Activated CD8-positive, alpha-beta T cell treated with anti-CD3 and anti-CD28 coated beads, Interleukin-2, amount 10 ng/mL, durations not matched to agents 7 days and 5 days (primary cell): ENCODE results near the gene SYDE1. TPM values are rescaled to one million over a fixed set of nuclear protein-coding genes. Genes with fewer than 3 reads are reported as not detected.
"Not testable (repeated sequence)": the region's sequence is repeated elsewhere in the genome, so short reads cannot be mapped to it uniquely, and the experiment has no call there.

Experiments used
- ATAC-seq: fragments of 150-1000 bp; cut with Tn5 transposase; one replicate; pipeline ENCODE4 v1.10.0; 2021; ENCODE audit warnings: moderate library complexity
- CTCF ChIA-PET: fragments of 350-600 bp; sonication (Branson Sonifier 250); formaldehyde crosslinking; loops from one replicate; lab custom pipeline; 2021; ENCODE audit warnings: antibody characterized with exemption; lab: Charles Lee
- POLR2A ChIA-PET: fragments of 350-600 bp; sonication (Branson Sonifier 250); formaldehyde crosslinking; loops from one replicate; lab custom pipeline; 2021; ENCODE audit warnings: antibody characterized with exemption; lab: Charles Lee
- DNase-seq: peaks from one replicate; pipeline ENCODE4 v3.0.0-alpha.2; 2020
- H3K27ac Mint-ChIP-seq: one replicate; pipeline ENCODE4 v1.8.0; 2021; ENCODE audit warnings: mild to moderate bottlenecking, mixed read lengths
- H3K27me3 Mint-ChIP-seq: one replicate; pipeline ENCODE4 v1.8.0; 2021; ENCODE audit warnings: low read depth, mixed read lengths
- H3K36me3 Mint-ChIP-seq: one replicate; pipeline ENCODE4 v1.8.0; 2021; ENCODE audit warnings: low read depth, mixed read lengths
- H3K4me1 Mint-ChIP-seq: one replicate; pipeline ENCODE4 v1.8.0; 2021; ENCODE audit warnings: low read depth, mixed read lengths
- H3K4me3 Mint-ChIP-seq: one replicate; pipeline ENCODE4 v1.8.0; 2021; ENCODE audit warnings: mild to moderate bottlenecking, mixed read lengths
- H3K9me3 Mint-ChIP-seq: one replicate; pipeline ENCODE4 v1.8.0; 2022; ENCODE audit warnings: mixed read lengths; ENCODE audit not compliant: insufficient read depth
- total RNA-seq, 2 experiments: library from RNA; stranded (reverse); gene quantifications; one replicate each; pipeline ENCODE4 v1.2.3, GENCODE V29; 2021

The SYDE1 gene
- total RNA-seq, 2 experiments from 2014 or later = 0.13 TPM; not detected in 1

- Mint-ChIP-seq H3K9me3 (no peaks in the 10 kb centered on the region), H3K36me3 (no peaks in the 10 kb centered on the region), H3K4me3 (no peak overlapping the region), H3K27me3 (no peaks in the 10 kb centered on the region), H3K27ac (no peak overlapping the region), H3K4me1 (peaks cover 5% of the 10 kb centered on the region)
- DNase-seq (no peak), ATAC-seq (no peak)
- ChIA-PET POLR2A (no interaction called here), CTCF (no interaction called here)
These were observed 11.0 kb upstream of the SYDE1 start for GRCh38 chr19:15096223-15096622.

GRCh38 chr19:15097980-15098379 lies 9.2 kb upstream of the SYDE1 start:
- H3K9me3 Mint-ChIP-seq, DNase-seq, H3K36me3 Mint-ChIP-seq, H3K4me1 Mint-ChIP-seq, CTCF ChIA-PET, H3K27ac Mint-ChIP-seq, H3K4me3 Mint-ChIP-seq, POLR2A ChIA-PET, ATAC-seq, H3K27me3 Mint-ChIP-seq: not testable (repeated sequence)

DNA sequence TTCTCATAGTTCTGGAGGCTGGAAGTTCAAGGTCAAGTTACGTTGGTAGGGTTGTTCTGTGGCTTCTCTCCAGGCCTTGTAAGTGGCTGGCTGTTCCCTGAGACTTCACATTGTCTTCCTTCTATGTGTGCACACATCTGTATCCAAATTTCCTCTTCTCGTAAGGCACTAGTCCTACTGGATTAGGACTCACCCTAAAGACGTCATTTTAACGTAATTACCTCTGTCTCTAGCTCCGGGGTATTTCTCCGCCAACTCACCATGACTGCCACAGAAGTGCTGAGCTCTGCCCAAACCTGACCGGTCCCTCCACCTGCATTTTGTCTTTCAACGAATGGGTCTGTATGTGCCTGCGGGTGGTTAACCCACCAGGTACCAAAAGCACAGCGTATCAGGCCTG lies 8.7 kb upstream of the SYDE1 start:
- ChIA-PET CTCF (no interaction called here), POLR2A (no interaction called here)
- H3K27me3 Mint-ChIP-seq = no peaks in the 10 kb centered on the region
- no peak overlapping the region for H3K4me3 Mint-ChIP-seq
- DNase-seq = no peak
- no peaks in the 10 kb centered on the region for H3K4me1 Mint-ChIP-seq
- no peaks in the 10 kb centered on the region for H3K9me3 Mint-ChIP-seq
- no peak for ATAC-seq
- H3K27ac Mint-ChIP-seq = no peak overlapping the region
- H3K36me3 Mint-ChIP-seq = peaks cover 2% of the 10 kb centered on the region

DNA sequence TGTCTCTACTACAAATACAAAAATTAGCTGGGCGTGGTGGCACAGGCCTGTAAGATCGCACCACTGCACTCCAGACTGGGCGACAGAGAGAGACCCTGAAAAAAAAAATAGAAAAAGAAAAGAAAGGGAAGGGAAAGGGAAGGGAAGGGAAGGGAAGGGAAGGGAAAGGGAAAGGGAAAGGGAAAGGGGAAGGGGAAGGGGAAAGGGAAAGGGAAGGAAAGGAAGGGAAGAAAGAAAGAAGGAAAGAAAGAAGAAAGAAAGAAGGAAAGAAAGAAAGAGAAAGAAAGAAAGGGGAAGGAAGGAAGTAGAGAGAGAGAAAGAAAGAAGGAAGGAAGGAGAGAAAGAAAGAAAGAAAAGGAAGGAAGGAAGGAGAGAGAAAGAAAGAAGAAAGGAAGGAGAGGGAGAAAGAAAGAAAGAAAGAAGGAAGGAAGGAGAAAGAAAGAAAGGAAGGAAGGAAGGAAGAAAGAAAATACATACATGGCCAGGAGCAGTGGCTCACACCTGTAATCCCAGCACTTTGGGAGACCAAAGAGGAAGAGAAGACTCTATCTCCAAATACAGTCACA lies 8.1 kb upstream of the SYDE1 start:
- Mint-ChIP-seq H3K4me3 (no peak overlapping the region), H3K27ac (no peak overlapping the region), H3K4me1 (no peaks in the 10 kb centered on the region), H3K27me3 (no peaks in the 10 kb centered on the region), H3K9me3 (no peaks in the 10 kb centered on the region), H3K36me3 (peaks cover 2% of the 10 kb centered on the region)
- DNase-seq = no peak
- POLR2A ChIA-PET = interaction anchor here (0.8 kb wide), 1 partner anchor 25 kb away, joined by 3 read pairs; no protein-coding TSS in a partner anchor
- CTCF ChIA-PET = interaction anchor here (1.1 kb wide), 1 partner anchor 55 kb away, joined by 6 read pairs; no protein-coding TSS in a partner anchor
- no peak for ATAC-seq

DNA sequence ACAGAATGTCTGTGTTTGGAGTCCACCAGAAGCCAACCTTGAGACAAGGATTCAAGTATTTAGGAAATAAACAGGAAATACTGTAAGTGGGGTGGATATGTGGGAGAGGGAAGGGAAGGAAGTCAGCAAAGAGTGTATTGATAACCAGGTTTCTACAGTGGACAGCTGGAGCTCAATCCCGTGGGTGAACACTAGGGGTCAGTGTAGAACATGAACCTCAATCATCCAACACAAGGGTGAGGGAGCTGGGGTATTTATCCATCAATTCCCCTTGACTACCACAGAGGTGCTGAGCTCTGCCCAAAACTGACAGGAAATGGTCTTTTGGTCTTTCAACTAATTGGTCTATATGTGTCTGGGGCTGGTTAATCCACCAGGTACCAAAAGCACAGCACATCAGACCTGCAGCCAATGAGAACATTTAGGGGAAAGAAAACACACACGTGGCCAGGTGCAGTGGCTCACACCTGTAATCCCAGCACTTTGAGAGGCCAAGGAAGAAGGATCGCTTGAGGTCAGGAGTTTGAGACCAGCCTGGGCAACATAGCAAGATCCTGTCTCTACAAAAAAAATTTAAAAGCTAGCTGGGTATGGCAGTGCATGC lies 5.6 kb upstream of the SYDE1 start:
- H3K27ac Mint-ChIP-seq = no peak overlapping the region
- ATAC-seq (peak; percentile 57), DNase-seq (peak; percentile 73)
- H3K4me1 Mint-ChIP-seq = peaks cover 3% of the 10 kb centered on the region
- peaks cover 6% of the 10 kb centered on the region for H3K27me3 Mint-ChIP-seq
- no peaks in the 10 kb centered on the region for H3K9me3 Mint-ChIP-seq
- ChIA-PET POLR2A (interaction anchor here (1.0 kb wide), 1 partner anchor 12 kb away, joined by 3 read pairs; no protein-coding TSS in a partner anchor), CTCF (interaction anchor here (0.9 to 3.5 kb wide), 18 partner anchors 9 to 454 kb away, joined by 3 to 40 read pairs (median 5); partner anchors contain the start of gene AKAP8L)
- H3K4me3 Mint-ChIP-seq = no peak overlapping the region
- peaks cover 2% of the 10 kb centered on the region for H3K36me3 Mint-ChIP-seq

GRCh38 chr19:15104003-15104402 lies 3.2 kb upstream of the SYDE1 start:
- H3K9me3 Mint-ChIP-seq = no peaks in the 10 kb centered on the region
- H3K4me1 Mint-ChIP-seq = peaks cover 14% of the 10 kb centered on the region
- H3K27me3 Mint-ChIP-seq = peaks cover 16% of the 10 kb centered on the region
- ChIA-PET CTCF (interaction anchor here (1.1 kb wide), 1 partner anchor 73 kb away, joined by 4 read pairs; no protein-coding TSS in a partner anchor), POLR2A (no interaction called here)
- ATAC-seq (no peak), DNase-seq (no peak)
- H3K36me3 Mint-ChIP-seq = peaks cover 2% of the 10 kb centered on the region
- no peak overlapping the region for H3K4me3 Mint-ChIP-seq
- H3K27ac Mint-ChIP-seq = no peak overlapping the region

DNA sequence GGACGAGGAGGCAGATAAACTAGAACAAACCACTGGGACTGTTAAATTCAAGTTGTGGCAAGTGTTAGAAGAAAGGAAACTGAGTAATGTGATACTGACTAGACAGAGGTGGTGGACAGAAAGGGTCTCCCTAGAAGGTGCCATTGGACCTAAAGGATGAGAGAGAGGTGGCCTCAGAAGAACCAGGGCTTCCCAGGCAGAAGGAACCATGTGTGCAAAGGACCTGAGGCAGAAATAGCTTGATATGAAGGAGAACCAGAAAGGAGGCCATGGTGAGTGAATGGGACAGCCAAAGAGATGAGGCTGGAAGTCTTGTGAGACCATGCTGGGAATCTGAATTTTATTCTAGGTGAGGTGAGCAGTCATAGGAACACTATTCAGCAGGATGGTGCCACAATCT lies 2.8 kb upstream of the SYDE1 start:
- Mint-ChIP-seq H3K4me1 (peaks cover 14% of the 10 kb centered on the region), H3K9me3 (no peaks in the 10 kb centered on the region), H3K27me3 (peaks cover 16% of the 10 kb centered on the region), H3K27ac (no peak overlapping the region), H3K4me3 (no peak overlapping the region), H3K36me3 (peaks cover 2% of the 10 kb centered on the region)
- DNase-seq (no peak), ATAC-seq (no peak)
- CTCF ChIA-PET = no interaction called here
- POLR2A ChIA-PET = no interaction called here

GRCh38 chr19:15105044-15105443 lies 2.2 kb upstream of the SYDE1 start:
- peaks cover 14% of the 10 kb centered on the region for H3K4me1 Mint-ChIP-seq
- no peak for ATAC-seq
- CTCF ChIA-PET = interaction anchor here (1.4 kb wide), 1 partner anchor 46 kb away, joined by 3 read pairs; no protein-coding TSS in a partner anchor

GRCh38 chr19:15108145-15108844 lies 1.1 kb downstream of the SYDE1 start:
- CTCF ChIA-PET = interaction anchor here (1.6 kb wide), 1 partner anchor 16 kb away, joined by 6 read pairs; no protein-coding TSS in a partner anchor
- POLR2A ChIA-PET = interaction anchor here (0.6 to 1.5 kb wide), 2 partner anchors 11 to 16 kb away, joined by 3 read pairs; no protein-coding TSS in a partner anchor
- Mint-ChIP-seq H3K27ac (peak overlapping the region; percentile 39), H3K27me3 (peaks cover 16% of the 10 kb centered on the region), H3K4me1 (peaks cover 14% of the 10 kb centered on the region), H3K36me3 (no peaks in the 10 kb centered on the region), H3K9me3 (no peaks in the 10 kb centered on the region), H3K4me3 (no peak overlapping the region)
- DNase-seq = no peak
- ATAC-seq = no peak

More at GRCh38 chr19:15105044-15105443, 2.2 kb upstream of the SYDE1 start:
- Mint-ChIP-seq H3K9me3 (no peaks in the 10 kb centered on the region), H3K4me3 (no peak overlapping the region), H3K27ac (no peak overlapping the region), H3K27me3 (peaks cover 16% of the 10 kb centered on the region), H3K36me3 (peaks cover 2% of the 10 kb centered on the region)
- DNase-seq = no peak
- POLR2A ChIA-PET = no interaction called here

DNA sequence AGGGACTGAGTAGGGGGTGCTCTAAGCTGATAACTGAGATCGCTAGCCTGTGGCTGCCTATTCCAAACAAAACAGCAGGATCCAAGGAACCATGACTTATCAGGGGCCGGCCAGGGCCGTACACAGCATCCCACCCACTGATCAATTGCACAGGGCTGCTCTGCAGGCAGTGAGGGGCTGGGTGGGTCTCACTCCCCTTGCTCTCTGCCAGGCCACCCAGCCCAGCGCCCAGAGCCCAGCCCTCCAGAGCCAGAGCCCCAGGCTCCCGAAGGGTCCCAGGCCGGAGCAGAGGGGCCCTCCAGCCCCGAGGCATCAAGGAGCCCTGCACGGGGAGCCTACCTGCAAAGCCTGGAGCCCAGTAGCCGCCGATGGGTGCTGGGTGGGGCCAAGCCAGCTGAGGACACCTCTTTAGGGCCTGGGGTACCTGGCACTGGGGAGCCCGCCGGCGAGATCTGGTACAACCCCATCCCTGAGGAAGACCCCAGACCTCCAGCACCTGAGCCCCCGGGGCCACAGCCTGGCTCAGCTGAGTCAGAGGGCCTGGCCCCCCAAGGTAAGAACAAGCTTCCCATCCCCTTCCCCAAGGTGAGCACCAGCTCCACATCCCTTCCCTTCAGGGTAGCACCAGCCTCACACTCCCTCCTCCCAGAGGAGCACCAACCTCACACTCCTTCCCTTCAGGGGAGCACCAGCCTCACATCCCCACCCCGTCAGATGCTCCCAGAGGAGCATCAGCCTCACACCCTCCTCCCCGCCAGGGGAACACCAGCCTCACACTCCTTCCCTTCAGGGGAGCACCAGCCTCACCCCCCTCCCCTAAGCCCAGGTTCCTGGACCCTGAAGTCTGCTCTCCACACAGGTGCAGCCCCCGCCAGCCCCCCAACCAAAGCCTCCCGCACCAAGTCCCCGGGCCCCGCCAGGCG lies 1.9 kb downstream of the SYDE1 start:
- H3K36me3 Mint-ChIP-seq = no peaks in the 10 kb centered on the region
- ChIA-PET CTCF (interaction anchor here (1.6 kb wide), 1 partner anchor 17 kb away, joined by 6 read pairs; no protein-coding TSS in a partner anchor), POLR2A (no interaction called here)
- ATAC-seq = no peak
- H3K4me1 Mint-ChIP-seq = peaks cover 14% of the 10 kb centered on the region
- no peaks in the 10 kb centered on the region for H3K9me3 Mint-ChIP-seq
- DNase-seq = no peak
- H3K27ac Mint-ChIP-seq = no peak overlapping the region
- no peak overlapping the region for H3K4me3 Mint-ChIP-seq
- H3K27me3 Mint-ChIP-seq = peaks cover 16% of the 10 kb centered on the region

GRCh38 chr19:15109768-15110417 lies 2.7 kb downstream of the SYDE1 start:
- ATAC-seq (no peak), DNase-seq (no peak)
- Mint-ChIP-seq H3K36me3 (peaks cover 3% of the 10 kb centered on the region), H3K27me3 (peaks cover 16% of the 10 kb centered on the region), H3K9me3 (no peaks in the 10 kb centered on the region), H3K4me3 (no peak overlapping the region), H3K4me1 (peaks cover 14% of the 10 kb centered on the region), H3K27ac (no peak overlapping the region)
- ChIA-PET POLR2A (no interaction called here), CTCF (interaction anchor here (0.6 kb wide), 1 partner anchor 761 kb away, joined by 4 read pairs; no protein-coding TSS in a partner anchor)
